HEK293 (cell line): ENCODE measurements around the gene AQP5.

Source experiments
- CTCF ChIA-PET: fragments of 350-600 bp; formaldehyde crosslinking; extraction: SDS; loops from one replicate; lab custom pipeline; 2021; ENCODE audit warnings: antibody characterized with exemption; lab: Yijun Ruan, JAX
- POLR2A ChIA-PET: fragments of 300-600 bp; formaldehyde crosslinking; extraction: SDS; loops from one replicate; lab custom pipeline; 2020; ENCODE audit warnings: antibody characterized with exemption, inconsistent platforms; lab: Yijun Ruan, JAX
- H3K27ac ChIP-seq: fragments of 200-500 bp; sonication (Bioruptor generic); 2 replicates; pipeline ENCODE4 v1.5.1; 2014; ENCODE audit warnings: low read depth, low read length, control low read depth, inconsistent platforms; ENCODE audit errors: extremely low read depth
- H3K36me3 ChIP-seq, 2 experiments: fragments of 200-500 bp in 1 of 2; sonication (Bioruptor generic) in 1 of 2; 1 replicate in 1 of 2; 2 replicates in 1 of 2; pipeline ENCODE4 v1.5.1; 2014 to 2017; ENCODE audit warnings: inconsistent platforms in 2 of 2, low read length in 2 of 2; ENCODE audit not compliant: control insufficient read depth in 2 of 2, insufficient read depth in 1 of 2
- H3K4me1 ChIP-seq: fragments of 200-500 bp; sonication (Bioruptor generic); 2 replicates; pipeline ENCODE4 v1.5.1; 2014; ENCODE audit warnings: mild to moderate bottlenecking, low read length, inconsistent platforms; ENCODE audit not compliant: control insufficient read depth, insufficient read depth
- H3K4me3 ChIP-seq: 2 replicates; pipeline ENCODE4 v1.5.1; 2011; ENCODE audit warnings: low read depth, mild to moderate bottlenecking, control low read depth, low read length, moderate library complexity
- H3K9me3 ChIP-seq: fragments of 200-500 bp; sonication (Bioruptor generic); 2 replicates; pipeline ENCODE4 v1.5.1; 2014; ENCODE audit warnings: low read depth, low read length, inconsistent platforms; ENCODE audit not compliant: control insufficient read depth, insufficient read depth
- HOXD13 ChIP-seq: sonication (generic); formaldehyde crosslinking; IDR thresholded peaks from 2 replicates; pipeline ENCODE4 v1.8.0; 2022; ENCODE audit warnings: missing genetic modification reagents, borderline replicate concordance
- KLF1 ChIP-seq: fragments of 450-650 bp; formaldehyde crosslinking; IDR thresholded peaks from 2 replicates; pipeline ENCODE4 v1.5.1; 2016; ENCODE audit warnings: missing biosample characterization, missing genetic modification characterization
- SALL2 ChIP-seq: fragments of 450-650 bp; formaldehyde crosslinking; IDR thresholded peaks from 2 replicates; pipeline ENCODE4 v1.5.0; 2017; ENCODE audit warnings: missing biosample characterization, mild to moderate bottlenecking, missing genetic modification characterization, borderline replicate concordance
- SETDB1 ChIP-seq: IDR thresholded peaks from one replicate; pipeline ENCODE4 v1.6.1; 2017; ENCODE audit warnings: mild to moderate bottlenecking, low read length, moderate library complexity, mixed read lengths; ENCODE audit not compliant: insufficient read length
- SP7 ChIP-seq: fragments of 450-650 bp; formaldehyde crosslinking; IDR thresholded peaks from 2 replicates; pipeline ENCODE4 v1.5.1; 2016; ENCODE audit warnings: missing biosample characterization, missing genetic modification characterization
- ZFP37 ChIP-seq: fragments of 450-650 bp; formaldehyde crosslinking; IDR thresholded peaks from 2 replicates; pipeline ENCODE4 v1.5.1; 2016; ENCODE audit warnings: missing biosample characterization, missing genetic modification characterization
- ZNF112 ChIP-seq: fragments of 450-650 bp; formaldehyde crosslinking; IDR thresholded peaks from 2 replicates; pipeline ENCODE4 v1.5.0; 2017; ENCODE audit warnings: missing biosample characterization, missing genetic modification characterization
- ZNF114 ChIP-seq: fragments of 450-650 bp; formaldehyde crosslinking; IDR thresholded peaks from 2 replicates; pipeline ENCODE4 v1.5.0; 2017; ENCODE audit warnings: missing biosample characterization, missing genetic modification characterization
- ZNF121 ChIP-seq: fragments of 450-650 bp; formaldehyde crosslinking; IDR thresholded peaks from 2 replicates; pipeline ENCODE4 v1.5.1; 2016; ENCODE audit warnings: missing biosample characterization, missing genetic modification characterization
- ZNF16 ChIP-seq: fragments of 450-650 bp; formaldehyde crosslinking; IDR thresholded peaks from 2 replicates; pipeline ENCODE4 v1.5.1; 2016; ENCODE audit warnings: low read depth, missing biosample characterization, missing genetic modification characterization
- ZNF211 ChIP-seq: fragments of 450-650 bp; formaldehyde crosslinking; IDR thresholded peaks from 2 replicates; pipeline ENCODE4 v1.5.1; 2016; ENCODE audit warnings: low read depth, missing biosample characterization, missing genetic modification characterization
- ZNF311 ChIP-seq: fragments of 450-650 bp; formaldehyde crosslinking; IDR thresholded peaks from 2 replicates; pipeline ENCODE4 v1.5.1; 2017; ENCODE audit warnings: missing biosample characterization, missing genetic modification characterization, borderline replicate concordance
- ZNF433 ChIP-seq: fragments of 450-650 bp; formaldehyde crosslinking; IDR thresholded peaks from 2 replicates; pipeline ENCODE4 v1.5.1; 2016; ENCODE audit warnings: missing biosample characterization, missing genetic modification characterization, low read depth
- ZNF548 ChIP-seq: fragments of 450-650 bp; formaldehyde crosslinking; IDR thresholded peaks from 2 replicates; pipeline ENCODE4 v1.5.1; 2016; ENCODE audit warnings: missing biosample characterization, missing genetic modification characterization
- ZNF555 ChIP-seq: fragments of 450-650 bp; formaldehyde crosslinking; conservative IDR thresholded peaks from 2 replicates; pipeline ENCODE4 v1.5.1; 2017; ENCODE audit warnings: missing biosample characterization, mild to moderate bottlenecking, missing genetic modification characterization, inconsistent platforms
- TF ChIP-seq, protein P1 (sequence below): fragments of 450-650 bp; formaldehyde crosslinking; IDR thresholded peaks from 2 replicates; pipeline ENCODE4 v1.5.1; 2016; ENCODE audit warnings: missing biosample characterization, missing genetic modification characterization
- TF ChIP-seq, protein P2 (sequence below): fragments of 450-650 bp; formaldehyde crosslinking; IDR thresholded peaks from 2 replicates; pipeline ENCODE4 v1.5.1; 2017; ENCODE audit warnings: missing biosample characterization, missing genetic modification characterization
- TF ChIP-seq, protein P3 (sequence below): fragments of 450-650 bp; formaldehyde crosslinking; IDR thresholded peaks from 2 replicates; pipeline ENCODE4 v1.5.1; 2016; ENCODE audit warnings: missing biosample characterization, missing genetic modification characterization

AQP5 gene

DNA sequence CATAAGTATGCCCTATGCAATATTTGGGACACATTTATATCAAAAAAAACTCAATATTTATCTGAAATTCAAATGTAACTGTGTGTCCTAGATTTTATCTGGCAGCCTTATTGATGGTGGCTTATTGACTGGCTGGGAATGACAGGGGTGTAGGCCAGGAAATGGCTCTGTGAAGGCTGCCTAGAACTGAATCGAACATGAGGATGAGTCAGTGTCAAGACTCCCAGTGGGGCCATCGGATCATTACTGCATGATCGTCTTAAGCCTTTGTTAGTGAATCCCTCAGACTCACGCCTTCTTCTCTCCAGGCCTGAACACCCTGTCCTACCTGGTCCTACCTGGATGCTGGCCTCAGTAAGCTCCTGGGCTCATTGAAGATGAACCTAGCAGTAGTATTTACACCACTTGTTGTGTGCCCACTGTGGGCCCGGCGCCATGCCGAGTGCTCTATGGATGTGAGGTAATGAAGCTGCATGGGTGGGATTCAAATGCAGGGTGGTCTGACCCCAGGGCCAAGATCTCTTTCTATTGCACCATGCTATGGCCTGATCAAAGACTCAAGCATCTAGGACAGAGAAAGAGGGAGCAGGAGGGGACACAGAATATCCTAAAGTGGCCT, 36.9 kb upstream of the AQP5 start:
- CTCF ChIA-PET: interaction anchor here (1.6 to 2.1 kb wide), 2 partner anchors 21 to 42 kb away, joined by 6 read pairs; no protein-coding TSS in a partner anchor
- H3K4me3 ChIP-seq: no peak overlapping the region
- POLR2A ChIA-PET: no interaction called here
- H3K36me3 ChIP-seq: no peaks in the 10 kb centered on the region
- no peaks in the 10 kb centered on the region for H3K9me3 ChIP-seq
- H3K4me1 ChIP-seq: no peaks in the 10 kb centered on the region
- H3K27ac ChIP-seq: no peak overlapping the region
- TF ChIP-seq ZNF114 (tag by site-specific recombination): no peak
- no peak for TF ChIP-seq ZNF112 (tag by site-specific recombination)
- TF ChIP-seq SP7 (tag by site-specific recombination): no peak
- no peak for TF ChIP-seq ZNF433 (tag by site-specific recombination)
- TF ChIP-seq, protein P1, sequence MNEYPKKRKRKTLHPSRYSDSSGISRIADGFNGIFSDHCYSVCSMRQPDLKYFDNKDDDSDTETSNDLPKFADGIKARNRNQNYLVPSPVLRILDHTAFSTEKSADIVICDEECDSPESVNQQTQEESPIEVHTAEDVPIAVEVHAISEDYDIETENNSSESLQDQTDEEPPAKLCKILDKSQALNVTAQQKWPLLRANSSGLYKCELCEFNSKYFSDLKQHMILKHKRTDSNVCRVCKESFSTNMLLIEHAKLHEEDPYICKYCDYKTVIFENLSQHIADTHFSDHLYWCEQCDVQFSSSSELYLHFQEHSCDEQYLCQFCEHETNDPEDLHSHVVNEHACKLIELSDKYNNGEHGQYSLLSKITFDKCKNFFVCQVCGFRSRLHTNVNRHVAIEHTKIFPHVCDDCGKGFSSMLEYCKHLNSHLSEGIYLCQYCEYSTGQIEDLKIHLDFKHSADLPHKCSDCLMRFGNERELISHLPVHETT (tag by site-specific recombination): no peak

DNA sequence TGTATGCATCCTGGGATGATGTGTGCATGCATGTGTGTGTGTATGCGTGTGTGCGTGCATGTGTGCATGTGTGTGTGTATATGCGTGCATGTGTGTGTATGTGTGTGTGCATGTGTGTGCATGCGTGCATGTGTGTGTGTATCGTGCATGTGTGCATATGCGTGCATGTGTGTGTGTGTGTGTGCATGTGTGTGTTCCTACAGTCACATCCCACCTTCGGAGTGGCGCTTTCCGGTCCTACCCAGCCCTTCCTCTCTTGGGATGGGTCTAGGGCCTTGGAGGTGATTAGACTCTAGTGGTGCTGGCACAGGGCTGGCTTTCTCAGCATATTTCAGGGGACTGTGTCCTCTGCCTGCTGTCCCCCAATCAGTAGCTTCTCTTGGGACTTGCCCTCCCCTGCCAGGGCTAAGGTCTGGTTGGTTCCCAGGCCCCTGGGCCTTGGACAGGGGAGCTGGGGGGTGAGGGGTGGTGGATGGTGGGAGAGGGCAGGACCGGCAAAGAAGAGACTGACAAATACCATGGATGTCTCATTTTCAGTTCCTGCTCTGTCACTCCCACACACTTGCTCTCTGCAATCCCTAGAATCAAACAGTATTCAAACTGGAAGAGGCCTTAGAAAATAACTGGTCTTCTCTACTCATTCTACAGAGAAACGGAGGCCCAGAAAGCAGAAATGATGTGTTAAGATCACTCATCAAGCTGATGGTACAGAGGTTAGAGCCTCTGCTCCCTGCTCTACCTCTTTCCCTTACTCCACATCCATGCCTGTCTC, 36.1 kb upstream of the AQP5 start:
- ChIA-PET CTCF (interaction anchor here (0.5 to 1.6 kb wide), 5 partner anchors 41 to 368 kb away, joined by 3 to 6 read pairs (median 4); no protein-coding TSS in a partner anchor), POLR2A (interaction anchor here (0.6 kb wide), 1 partner anchor 80 kb away, joined by 3 read pairs; no protein-coding TSS in a partner anchor)
- H3K36me3 ChIP-seq: no peaks in the 10 kb centered on the region
- H3K9me3 ChIP-seq: no peaks in the 10 kb centered on the region
- no peaks in the 10 kb centered on the region for H3K4me1 ChIP-seq
- no peak overlapping the region for H3K27ac ChIP-seq
- no peak overlapping the region for H3K4me3 ChIP-seq
- TF ChIP-seq SETDB1 (no peak), ZNF311 (tag by site-specific recombination) (0 out of 2 replicates have a peak, but pooled peaks have one; percentile 59), ZNF548 (tag by site-specific recombination) (no peak), ZNF16 (tag by site-specific recombination) (no peak), ZNF555 (tag by site-specific recombination) (no peak), ZNF121 (tag by site-specific recombination) (no peak)
- TF ChIP-seq, protein P2, sequence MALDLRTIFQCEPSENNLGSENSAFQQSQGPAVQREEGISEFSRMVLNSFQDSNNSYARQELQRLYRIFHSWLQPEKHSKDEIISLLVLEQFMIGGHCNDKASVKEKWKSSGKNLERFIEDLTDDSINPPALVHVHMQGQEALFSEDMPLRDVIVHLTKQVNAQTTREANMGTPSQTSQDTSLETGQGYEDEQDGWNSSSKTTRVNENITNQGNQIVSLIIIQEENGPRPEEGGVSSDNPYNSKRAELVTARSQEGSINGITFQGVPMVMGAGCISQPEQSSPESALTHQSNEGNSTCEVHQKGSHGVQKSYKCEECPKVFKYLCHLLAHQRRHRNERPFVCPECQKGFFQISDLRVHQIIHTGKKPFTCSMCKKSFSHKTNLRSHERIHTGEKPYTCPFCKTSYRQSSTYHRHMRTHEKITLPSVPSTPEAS (tag by site-specific recombination): peak; percentile 99

DNA sequence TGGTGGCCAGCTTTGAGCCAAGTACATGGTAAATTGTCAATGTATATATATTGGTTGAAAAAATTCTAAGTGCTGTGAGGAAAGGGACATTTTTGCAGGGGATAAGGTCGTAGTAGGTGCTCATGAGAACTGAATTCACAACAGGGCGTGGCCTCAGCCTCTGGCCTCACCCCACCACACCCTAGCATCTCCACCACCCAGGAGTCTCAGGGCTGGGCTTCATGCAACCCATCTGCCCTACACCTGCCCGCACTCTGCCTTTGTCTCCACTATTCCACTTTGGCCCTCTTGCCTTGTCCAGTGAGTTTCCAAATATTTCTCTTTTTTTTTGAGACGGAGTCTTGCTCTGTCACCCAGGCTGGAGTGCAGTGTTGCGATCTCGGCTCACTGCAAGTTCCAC, 33.2 kb upstream of the AQP5 start:
- CTCF ChIA-PET: interaction anchor here (0.6 to 4.8 kb wide), 5 partner anchors 18 to 565 kb away, joined by 3 to 29 read pairs (median 3); no protein-coding TSS in a partner anchor
- POLR2A ChIA-PET: no interaction called here
- H3K9me3 ChIP-seq: no peaks in the 10 kb centered on the region
- TF ChIP-seq, protein P3, sequence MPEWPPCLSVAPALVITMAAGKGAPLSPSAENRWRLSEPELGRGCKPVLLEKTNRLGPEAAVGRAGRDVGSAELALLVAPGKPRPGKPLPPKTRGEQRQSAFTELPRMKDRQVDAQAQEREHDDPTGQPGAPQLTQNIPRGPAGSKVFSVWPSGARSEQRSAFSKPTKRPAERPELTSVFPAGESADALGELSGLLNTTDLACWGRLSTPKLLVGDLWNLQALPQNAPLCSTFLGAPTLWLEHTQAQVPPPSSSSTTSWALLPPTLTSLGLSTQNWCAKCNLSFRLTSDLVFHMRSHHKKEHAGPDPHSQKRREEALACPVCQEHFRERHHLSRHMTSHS: no peak
- TF ChIP-seq HOXD13 (CRISPR knock-in tag) (no peak), SALL2 (no peak), ZFP37 (no peak), KLF1 (tag by site-specific recombination) (peak; percentile 92), ZNF211 (no peak)
- H3K36me3 ChIP-seq: no peaks in the 10 kb centered on the region
- H3K27ac ChIP-seq: no peak overlapping the region
- no peak overlapping the region for H3K4me3 ChIP-seq
- H3K4me1 ChIP-seq: no peaks in the 10 kb centered on the region
